CD8-positive, alpha-beta memory T cell (primary cell): ENCODE results near the gene PPFIBP2. TPM values are rescaled to one million over a fixed set of nuclear protein-coding genes. Genes with fewer than 3 reads are reported as not detected.

Experiments
- CTCF ChIA-PET: fragments of 350-600 bp; sonication (Branson Sonifier 250); formaldehyde crosslinking; loops from one replicate; lab custom pipeline; 2021; ENCODE audit warnings: antibody characterized with exemption; lab: Charles Lee
- POLR2A ChIA-PET: fragments of 350-600 bp; sonication (Branson Sonifier 250); formaldehyde crosslinking; loops from one replicate; lab custom pipeline; 2021; ENCODE audit warnings: antibody characterized with exemption; lab: Charles Lee
- DNase-seq, 5 donors: peaks; one replicate each; pipeline versions ENCODE4 v3.0.0 to v3.0.0-alpha.2; 2020 to 2022; ENCODE audit warnings: mixed read lengths in 1 of 5
- H3K27ac ChIP-seq: one replicate; pipeline ENCODE4 v1.7.0; 2013; ENCODE audit warnings: low read depth, mild to moderate bottlenecking, low read length, moderate library complexity
- H3K27me3 ChIP-seq: 2 replicates; pipeline ENCODE4 v1.7.0; 2013; ENCODE audit warnings: low read length, mild to moderate bottlenecking; ENCODE audit not compliant: insufficient read depth, poor library complexity, severe bottlenecking
- H3K36me3 ChIP-seq: 2 replicates; pipeline ENCODE4 v1.7.0; 2013; ENCODE audit warnings: mild to moderate bottlenecking, low read length, moderate library complexity; ENCODE audit not compliant: insufficient read depth
- H3K4me1 ChIP-seq: 2 replicates; pipeline ENCODE4 v1.7.0; 2013; ENCODE audit warnings: mild to moderate bottlenecking, low read length, moderate library complexity; ENCODE audit not compliant: insufficient read depth
- H3K4me3 ChIP-seq: 2 replicates; pipeline ENCODE4 v1.7.0; 2013; ENCODE audit warnings: mild to moderate bottlenecking, low read length
- H3K9me3 ChIP-seq: 2 replicates; pipeline ENCODE4 v1.7.0; 2013; ENCODE audit warnings: mild to moderate bottlenecking, low read length
- H3K27ac Mint-ChIP-seq, 8 donors: one replicate each; pipeline ENCODE4 v1.8.0; 2020 to 2021; ENCODE audit warnings: mixed read lengths in 8 of 8, mild to moderate bottlenecking in 6 of 8, inconsistent platforms in 3 of 8, moderate library complexity in 3 of 8
- H3K27me3 Mint-ChIP-seq, 2 donors: one replicate each; pipeline ENCODE4 v1.8.0; 2020 to 2021; ENCODE audit warnings: mixed read lengths in 2 of 2, mild to moderate bottlenecking in 1 of 2, moderate library complexity in 1 of 2
- H3K36me3 Mint-ChIP-seq, 3 donors: one replicate each; pipeline ENCODE4 v1.8.0; 2020 to 2021; ENCODE audit warnings: mixed read lengths in 3 of 3, inconsistent platforms in 1 of 3, mild to moderate bottlenecking in 1 of 3
- H3K4me1 Mint-ChIP-seq, 3 donors: one replicate each; pipeline ENCODE4 v1.8.0; 2020 to 2021; ENCODE audit warnings: mixed read lengths in 3 of 3, inconsistent platforms in 1 of 3, mild to moderate bottlenecking in 1 of 3
- H3K4me3 Mint-ChIP-seq, 7 donors: one replicate each; pipeline ENCODE4 v1.8.0; 2020 to 2021; ENCODE audit warnings: mixed read lengths in 7 of 7, mild to moderate bottlenecking in 6 of 7, moderate library complexity in 4 of 7, inconsistent platforms in 2 of 7
- H3K9me3 Mint-ChIP-seq, 5 donors: one replicate each; pipeline ENCODE4 v1.8.0; 2020 to 2022; ENCODE audit warnings: mixed read lengths in 5 of 5, mild to moderate bottlenecking in 3 of 5, moderate library complexity in 2 of 5, inconsistent platforms in 1 of 5
- polyA plus RNA-seq: library from polyadenylated mRNA; unstranded; fragments of 300-500 nt; fragmentation: Illumina TruSeq; gene quantifications from one replicate; pipeline ENCODE4 v1.2.3, GENCODE V29; 2021
- total RNA-seq, 2 experiments: library from RNA; stranded (reverse); gene quantifications; one replicate each; pipeline ENCODE4 v1.2.3, GENCODE V29; 2021

PPFIBP2 gene
- total and polyA plus RNA-seq, 3 experiments from 2014 or later, result 3.9 to 6.8 (median 4.4) TPM

- POLR2A ChIA-PET, result no interaction called here
- Histone ChIP-seq H3K36me3 (no peaks in the 10 kb centered on the region), H3K4me3 (no peak overlapping the region), H3K4me1 (no peaks in the 10 kb centered on the region), H3K27ac (no peak overlapping the region), H3K27me3 (peaks cover 8% of the 10 kb centered on the region), H3K9me3 (no peaks in the 10 kb centered on the region)
- Mint-ChIP-seq H3K9me3 (no peaks in the 10 kb centered on the region), H3K4me1 (no peaks in the 10 kb centered on the region), H3K27ac (peak overlapping the region in 1 of 8 donors; percentile 55), H3K4me3 (no peak overlapping the region), H3K27me3 (peaks cover 5 to 55% of the 10 kb centered on the region in 2 donors), H3K36me3 (no peaks in the 10 kb centered on the region)
- CTCF ChIA-PET, result interaction anchor here (0.6 to 1.4 kb wide), 8 partner anchors 9 to 252 kb away, joined by 3 to 7 read pairs (median 3); no protein-coding TSS in a partner anchor
- no peak for DNase-seq
Observed at GRCh38 chr11:7694235-7694634, 180.4 kb downstream of the PPFIBP2 start.

GRCh38 chr11:7696424-7696823 lies 182.6 kb downstream of the PPFIBP2 start:
- no peaks in the 10 kb centered on the region for H3K4me1 ChIP-seq
- no peak for DNase-seq
- CTCF ChIA-PET, result no interaction called here
- H3K27me3 ChIP-seq, result peaks cover 8% of the 10 kb centered on the region
- no peak overlapping the region for H3K4me3 ChIP-seq
- no peak overlapping the region for H3K4me3 Mint-ChIP-seq
- H3K9me3 Mint-ChIP-seq, result no peaks in the 10 kb centered on the region
- no peaks in the 10 kb centered on the region for H3K36me3 ChIP-seq
- POLR2A ChIA-PET, result no interaction called here
- no peaks in the 10 kb centered on the region for H3K9me3 ChIP-seq
- no peak overlapping the region for H3K27ac ChIP-seq
- peaks cover 10 to 50% of the 10 kb centered on the region in 2 donors for H3K27me3 Mint-ChIP-seq
- H3K27ac Mint-ChIP-seq, result no peak overlapping the region
- H3K36me3 Mint-ChIP-seq, result no peaks in the 10 kb centered on the region
- no peaks in the 10 kb centered on the region for H3K4me1 Mint-ChIP-seq

Other genes starting within 250 kb of the PPFIBP2 start
- gene OLFML1, start 28.5 kb upstream of the PPFIBP2 start, total RNA-seq, result not detected
- gene OLFML1, start 28.5 kb upstream of the PPFIBP2 start, polyA plus RNA-seq, result not detected
- 1 to 10 TPM in 1 of 2 experiments, under 1 TPM in 1; 0.80 to 1.2 TPM for gene CYB5R2, start 159.5 kb downstream of the PPFIBP2 start, total RNA-seq
- 0.12 TPM for gene CYB5R2, start 159.5 kb downstream of the PPFIBP2 start, polyA plus RNA-seq
- gene OVCH2, start 192.5 kb downstream of the PPFIBP2 start, total RNA-seq, result not detected
- gene OVCH2, start 192.5 kb downstream of the PPFIBP2 start, polyA plus RNA-seq, result not detected